ENCODE measurements around the gene FOXC1.

The FOXC1 gene

GRCh38 chr6:1633366-1634021, 23.8 kb downstream of the FOXC1 start:
- H3K4me1 ChIP-seq (ENCODE audit: control insufficient read depth, insufficient read depth, low read length): no peaks in the 10 kb centered on the region
- H3K36me3 ChIP-seq (ENCODE audit: control insufficient read depth, insufficient read depth, low read length): no peaks in the 10 kb centered on the region

GRCh38 chr6:1634081-1634480, 24.4 kb downstream of the FOXC1 start:
- Histone ChIP-seq H3K27ac (ENCODE audit: low read length) (no peak overlapping the region), H3K36me3 (ENCODE audit: control insufficient read depth, insufficient read depth, low read length) (no peaks in the 10 kb centered on the region), H3K4me3 (ENCODE audit: low read length) (no peak overlapping the region), H3K27me3 (ENCODE audit: control insufficient read depth, insufficient read depth, low read length) (no peaks in the 10 kb centered on the region; the same call in 1 of the 2 replicates), H3K4me1 (ENCODE audit: control insufficient read depth, insufficient read depth, low read length) (no peaks in the 10 kb centered on the region), H3K9me3 (ENCODE audit: control insufficient read depth, insufficient read depth, low read length) (no peaks in the 10 kb centered on the region)
- no CpG with 5 or more reads among the region's 4 CpGs for WGBS (ENCODE audit: insufficient coverage, insufficient read length)
- DNase-seq (ENCODE audit: low read depth, low spot score): no peak

More at GRCh38 chr6:1633366-1634021, 23.8 kb downstream of the FOXC1 start:
- Histone ChIP-seq H3K27ac (ENCODE audit: low read length) (no peak overlapping the region), H3K27me3 (ENCODE audit: control insufficient read depth, insufficient read depth, low read length) (no peaks in the 10 kb centered on the region; the same call in 1 of the 2 replicates), H3K9me3 (ENCODE audit: control insufficient read depth, insufficient read depth, low read length) (no peaks in the 10 kb centered on the region), H3K4me3 (ENCODE audit: low read length) (no peak overlapping the region)
- no peak for DNase-seq (ENCODE audit: low read depth, low spot score)
- WGBS (ENCODE audit: insufficient coverage, insufficient read length): no CpG with 5 or more reads among the region's 16 CpGs

- Histone ChIP-seq H3K27ac (ENCODE audit: low read length) (no peak overlapping the region), H3K27me3 (ENCODE audit: control insufficient read depth, insufficient read depth, low read length) (peaks cover 1% of the 10 kb centered on the region; the same call in 1 of the 2 replicates), H3K4me3 (ENCODE audit: low read length) (no peak overlapping the region), H3K9me3 (ENCODE audit: control insufficient read depth, insufficient read depth, low read length) (no peaks in the 10 kb centered on the region), H3K36me3 (ENCODE audit: control insufficient read depth, insufficient read depth, low read length) (no peaks in the 10 kb centered on the region), H3K4me1 (ENCODE audit: control insufficient read depth, insufficient read depth, low read length) (no peaks in the 10 kb centered on the region)
- DNase-seq (ENCODE audit: low read depth, low spot score): no peak
- no CpG with 5 or more reads among the region's 23 CpGs for WGBS (ENCODE audit: insufficient coverage, insufficient read length)
Measured at GRCh38 chr6:1635305-1636010, 25.7 kb downstream of the FOXC1 start.

- Histone ChIP-seq H3K36me3 (ENCODE audit: control insufficient read depth, insufficient read depth, low read length) (no peaks in the 10 kb centered on the region), H3K27me3 (ENCODE audit: control insufficient read depth, insufficient read depth, low read length) (0 out of 2 replicates have a peak, but pooled peaks cover 1% of the 10 kb centered on the region), H3K9me3 (ENCODE audit: control insufficient read depth, insufficient read depth, low read length) (no peaks in the 10 kb centered on the region), H3K4me1 (ENCODE audit: control insufficient read depth, insufficient read depth, low read length) (no peaks in the 10 kb centered on the region), H3K27ac (ENCODE audit: low read length) (no peak overlapping the region), H3K4me3 (ENCODE audit: low read length) (no peak overlapping the region)
- DNase-seq (ENCODE audit: low read depth, low spot score): no peak
- WGBS (ENCODE audit: insufficient coverage, insufficient read length): no CpG with 5 or more reads among the region's 9 CpGs
Measured at GRCh38 chr6:1636272-1636825, 26.6 kb downstream of the FOXC1 start.

DNA sequence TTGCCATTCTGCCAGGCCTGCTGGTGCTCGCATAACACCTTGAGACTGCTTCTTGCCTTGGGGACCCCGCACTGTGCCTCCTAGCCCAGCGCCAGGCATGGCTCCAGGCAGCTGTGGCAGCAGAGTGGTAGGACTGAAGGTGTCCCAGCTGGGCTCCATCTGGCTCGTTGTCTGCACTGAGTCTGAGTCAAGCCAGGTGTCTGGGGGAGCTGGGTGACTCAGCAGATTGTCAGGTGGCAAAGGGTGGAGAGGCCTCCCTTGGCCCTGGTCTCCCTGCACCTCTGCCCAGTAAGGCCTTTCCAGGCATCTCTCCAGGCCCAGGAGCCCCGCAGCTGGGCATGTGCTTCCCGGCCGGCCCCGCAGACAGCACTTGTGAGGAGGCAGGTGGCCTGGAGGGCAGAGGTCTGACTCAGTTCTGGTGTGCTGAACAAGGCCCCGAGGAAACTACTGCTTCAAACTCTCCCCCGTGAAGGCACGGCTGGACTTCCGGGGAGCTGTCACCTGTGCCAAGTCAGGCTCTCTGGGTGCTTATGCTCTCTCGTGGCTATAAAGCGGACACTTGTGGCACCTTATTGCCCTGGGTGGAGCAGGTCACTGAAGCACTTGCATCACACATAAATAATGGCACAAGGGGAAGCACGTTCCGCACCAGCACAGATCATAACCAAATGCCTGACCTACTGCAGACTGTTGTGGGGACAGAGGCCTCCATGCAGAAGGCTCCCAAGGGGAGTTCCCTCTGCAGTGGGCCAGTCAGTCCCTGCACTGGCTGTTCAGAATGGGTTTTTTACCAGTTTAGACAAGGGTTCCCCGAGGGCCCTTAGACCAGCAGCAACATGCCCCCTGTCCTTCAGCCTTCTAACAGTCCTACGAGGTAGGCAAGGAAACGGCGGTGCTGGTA, 27.5 kb downstream of the FOXC1 start:
- no peaks in the 10 kb centered on the region for H3K9me3 ChIP-seq (ENCODE audit: control insufficient read depth, insufficient read depth, low read length)
- H3K27ac ChIP-seq (ENCODE audit: low read length): no peak overlapping the region
- no CpG with 5 or more reads among the region's 20 CpGs for WGBS (ENCODE audit: insufficient coverage, insufficient read length)
- H3K4me3 ChIP-seq (ENCODE audit: low read length): no peak overlapping the region
- no peaks in the 10 kb centered on the region for H3K4me1 ChIP-seq (ENCODE audit: control insufficient read depth, insufficient read depth, low read length)
- H3K36me3 ChIP-seq (ENCODE audit: control insufficient read depth, insufficient read depth, low read length): no peaks in the 10 kb centered on the region
- DNase-seq (ENCODE audit: low read depth, low spot score): no peak
- H3K27me3 ChIP-seq (ENCODE audit: control insufficient read depth, insufficient read depth, low read length): 0 out of 2 replicates have a peak, but pooled peaks cover 1% of the 10 kb centered on the region

- Histone ChIP-seq H3K27me3 (ENCODE audit: control insufficient read depth, insufficient read depth, low read length) (0 out of 2 replicates have a peak, but pooled peaks cover 1% of the 10 kb centered on the region), H3K9me3 (ENCODE audit: control insufficient read depth, insufficient read depth, low read length) (no peaks in the 10 kb centered on the region), H3K27ac (ENCODE audit: low read length) (no peak overlapping the region), H3K4me3 (ENCODE audit: low read length) (no peak overlapping the region), H3K4me1 (ENCODE audit: control insufficient read depth, insufficient read depth, low read length) (no peaks in the 10 kb centered on the region), H3K36me3 (ENCODE audit: control insufficient read depth, insufficient read depth, low read length) (no peaks in the 10 kb centered on the region)
- no CpG with 5 or more reads among the region's 9 CpGs for whole genome bisulfite sequencing (ENCODE audit: insufficient coverage, insufficient read length)
- no peak for DNase-seq (ENCODE audit: low read depth, low spot score)
Measured at GRCh38 chr6:1639430-1639829, 29.7 kb downstream of the FOXC1 start.

- Histone ChIP-seq H3K4me3 (ENCODE audit: low read length) (no peak overlapping the region), H3K4me1 (ENCODE audit: control insufficient read depth, insufficient read depth, low read length) (no peaks in the 10 kb centered on the region), H3K27ac (ENCODE audit: low read length) (no peak overlapping the region), H3K27me3 (ENCODE audit: control insufficient read depth, insufficient read depth, low read length) (0 out of 2 replicates have a peak, but pooled peaks cover 1% of the 10 kb centered on the region), H3K36me3 (ENCODE audit: control insufficient read depth, insufficient read depth, low read length) (no peaks in the 10 kb centered on the region), H3K9me3 (ENCODE audit: control insufficient read depth, insufficient read depth, low read length) (no peaks in the 10 kb centered on the region)
- no CpG with 5 or more reads among the region's 8 CpGs for WGBS (ENCODE audit: insufficient coverage, insufficient read length)
- no peak for DNase-seq (ENCODE audit: low read depth, low spot score)
Measured at GRCh38 chr6:1640476-1640875, 30.8 kb downstream of the FOXC1 start.

- WGBS (ENCODE audit: insufficient coverage, insufficient read length): no CpG with 5 or more reads among the region's 12 CpGs
- DNase-seq (ENCODE audit: low read depth, low spot score): no peak
Measured at GRCh38 chr6:1641343-1641885, 31.7 kb downstream of the FOXC1 start.

DNA sequence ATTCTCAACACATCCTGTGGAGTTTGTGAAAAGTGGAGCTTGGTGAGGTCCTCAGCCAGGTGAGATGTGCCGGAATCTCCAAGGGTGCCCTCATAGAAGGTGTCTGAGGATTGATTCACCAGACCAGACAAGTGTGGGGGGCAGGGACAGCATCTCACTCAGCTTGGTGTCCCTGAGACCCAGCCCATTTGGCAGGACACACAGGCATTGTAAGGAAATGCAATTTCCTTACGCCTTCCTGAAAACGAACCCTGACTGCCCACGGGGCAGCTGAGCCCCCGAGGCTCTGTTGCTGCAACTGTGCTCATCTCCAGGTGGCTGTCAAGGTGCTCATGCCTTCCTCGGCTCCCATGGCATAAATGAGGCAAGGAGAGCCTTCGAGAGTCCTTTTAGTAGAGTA, 33.4 kb downstream of the FOXC1 start:
- DNase-seq (ENCODE audit: low read depth, low spot score): no peak
- Histone ChIP-seq H3K9me3 (ENCODE audit: control insufficient read depth, insufficient read depth, low read length) (no peaks in the 10 kb centered on the region), H3K27ac (ENCODE audit: low read length) (no peak overlapping the region), H3K36me3 (ENCODE audit: control insufficient read depth, insufficient read depth, low read length) (no peaks in the 10 kb centered on the region), H3K27me3 (ENCODE audit: control insufficient read depth, insufficient read depth, low read length) (0 out of 2 replicates have a peak, but pooled peaks cover 1% of the 10 kb centered on the region), H3K4me1 (ENCODE audit: control insufficient read depth, insufficient read depth, low read length) (no peaks in the 10 kb centered on the region), H3K4me3 (ENCODE audit: low read length) (no peak overlapping the region)
- WGBS (ENCODE audit: insufficient coverage, insufficient read length): no CpG with 5 or more reads among the region's 7 CpGs

More at GRCh38 chr6:1641343-1641885, 31.7 kb downstream of the FOXC1 start:
- no peaks in the 10 kb centered on the region for H3K9me3 ChIP-seq (ENCODE audit: control insufficient read depth, insufficient read depth, low read length)
- H3K27me3 ChIP-seq (ENCODE audit: control insufficient read depth, insufficient read depth, low read length): 0 out of 2 replicates have a peak, but pooled peaks cover 1% of the 10 kb centered on the region
- H3K36me3 ChIP-seq (ENCODE audit: control insufficient read depth, insufficient read depth, low read length): no peaks in the 10 kb centered on the region
- H3K27ac ChIP-seq (ENCODE audit: low read length): no peak overlapping the region
- H3K4me3 ChIP-seq (ENCODE audit: low read length): no peak overlapping the region
- no peaks in the 10 kb centered on the region for H3K4me1 ChIP-seq (ENCODE audit: control insufficient read depth, insufficient read depth, low read length)

Measured in iPS DF 6.9 (cell line).